PFSK-1 (cell line): ENCODE results near the gene HYAL1.

Source experiments
- POLR2AphosphoS5 ChIP-seq: IDR thresholded peaks from 2 replicates; pipeline ENCODE4 v1.6.1; 2012; ENCODE audit warnings: low read depth, mild to moderate bottlenecking, control low read depth, low read length, moderate library complexity
- SIN3A ChIP-seq: IDR thresholded peaks from 2 replicates; pipeline ENCODE4 v1.6.1; 2012; ENCODE audit warnings: mild to moderate bottlenecking, low read length, moderate library complexity, borderline replicate concordance; ENCODE audit not compliant: insufficient read depth
- TAF1 ChIP-seq: IDR thresholded peaks from 2 replicates; pipeline ENCODE4 v1.6.1; 2012; ENCODE audit warnings: low read length, control low read depth, borderline replicate concordance; ENCODE audit not compliant: insufficient read depth
- TF ChIP-seq, protein P1 (sequence below), 2 experiments: IDR thresholded peaks; 2 replicates each; pipeline versions ENCODE4 v1.6.1 to v1.8.0; 2011 to 2012; ENCODE audit warnings: low read depth in 2 of 2, low read length in 2 of 2, control low read depth in 1 of 2, inconsistent platforms in 1 of 2, mild to moderate bottlenecking in 1 of 2, moderate library complexity in 1 of 2; ENCODE audit not compliant: insufficient read depth in 1 of 2

DNA sequence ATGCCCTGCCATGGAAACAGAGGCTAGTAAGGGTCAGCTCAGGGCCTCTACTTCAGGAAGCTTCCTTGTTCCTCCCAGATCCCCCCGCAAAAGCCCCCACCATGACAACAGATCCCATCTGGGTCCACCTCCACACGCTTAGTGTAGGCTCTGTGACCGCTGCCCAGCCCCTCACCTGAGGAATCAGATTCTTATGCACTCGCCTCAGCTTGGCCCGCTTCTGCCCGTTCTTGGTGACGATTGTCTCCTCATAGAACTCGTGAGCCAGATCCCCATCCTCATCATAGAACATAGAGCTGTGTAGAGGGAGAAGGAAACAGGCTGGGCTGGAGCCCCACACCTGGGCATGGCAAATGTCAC lies 22.8 kb upstream of the HYAL1 start:
- TF ChIP-seq POLR2AphosphoS5, result no peak
- TF ChIP-seq, protein P1, sequence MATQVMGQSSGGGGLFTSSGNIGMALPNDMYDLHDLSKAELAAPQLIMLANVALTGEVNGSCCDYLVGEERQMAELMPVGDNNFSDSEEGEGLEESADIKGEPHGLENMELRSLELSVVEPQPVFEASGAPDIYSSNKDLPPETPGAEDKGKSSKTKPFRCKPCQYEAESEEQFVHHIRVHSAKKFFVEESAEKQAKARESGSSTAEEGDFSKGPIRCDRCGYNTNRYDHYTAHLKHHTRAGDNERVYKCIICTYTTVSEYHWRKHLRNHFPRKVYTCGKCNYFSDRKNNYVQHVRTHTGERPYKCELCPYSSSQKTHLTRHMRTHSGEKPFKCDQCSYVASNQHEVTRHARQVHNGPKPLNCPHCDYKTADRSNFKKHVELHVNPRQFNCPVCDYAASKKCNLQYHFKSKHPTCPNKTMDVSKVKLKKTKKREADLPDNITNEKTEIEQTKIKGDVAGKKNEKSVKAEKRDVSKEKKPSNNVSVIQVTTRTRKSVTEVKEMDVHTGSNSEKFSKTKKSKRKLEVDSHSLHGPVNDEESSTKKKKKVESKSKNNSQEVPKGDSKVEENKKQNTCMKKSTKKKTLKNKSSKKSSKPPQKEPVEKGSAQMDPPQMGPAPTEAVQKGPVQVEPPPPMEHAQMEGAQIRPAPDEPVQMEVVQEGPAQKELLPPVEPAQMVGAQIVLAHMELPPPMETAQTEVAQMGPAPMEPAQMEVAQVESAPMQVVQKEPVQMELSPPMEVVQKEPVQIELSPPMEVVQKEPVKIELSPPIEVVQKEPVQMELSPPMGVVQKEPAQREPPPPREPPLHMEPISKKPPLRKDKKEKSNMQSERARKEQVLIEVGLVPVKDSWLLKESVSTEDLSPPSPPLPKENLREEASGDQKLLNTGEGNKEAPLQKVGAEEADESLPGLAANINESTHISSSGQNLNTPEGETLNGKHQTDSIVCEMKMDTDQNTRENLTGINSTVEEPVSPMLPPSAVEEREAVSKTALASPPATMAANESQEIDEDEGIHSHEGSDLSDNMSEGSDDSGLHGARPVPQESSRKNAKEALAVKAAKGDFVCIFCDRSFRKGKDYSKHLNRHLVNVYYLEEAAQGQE (IDR thresholded peaks at IDR 0.05; ENCODE audit: insufficient read depth in 1 of 2, low read depth in 2 of 2, low read length in 2 of 2), result no peak
- no peak for TF ChIP-seq TAF1
- no peak for TF ChIP-seq SIN3A
